RWPE1 (cell line): ENCODE measurements around the gene RPS6KB2.

Experiments
- CTCF ChIA-PET: fragments of 350-600 bp; sonication (Branson Sonifier 250); formaldehyde crosslinking; extraction: SDS; loops from one replicate; lab custom pipeline; 2021; lab: Yijun Ruan, JAX
- POLR2A ChIA-PET: fragments of 400-600 bp; formaldehyde crosslinking; extraction: SDS; loops from one replicate; lab custom pipeline; 2020; ENCODE audit warnings: antibody characterized with exemption; ENCODE audit not compliant: low non-redundant PET; lab: Yijun Ruan, JAX
- DNase-seq: peaks from one replicate; pipeline ENCODE4 v3.0.0; 2012; ENCODE audit warnings: low spot score
- H3K27ac ChIP-seq: fragments of 450-650 bp; 2 replicates; pipeline ENCODE4 v1.5.1; 2017
- TF ChIP-seq, protein P1 (sequence below): fragments of 450-650 bp; conservative IDR thresholded peaks from 2 replicates; pipeline ENCODE4 v1.5.1; 2017; ENCODE audit warnings: low read depth, mild to moderate bottlenecking

RPS6KB2 gene

DNA sequence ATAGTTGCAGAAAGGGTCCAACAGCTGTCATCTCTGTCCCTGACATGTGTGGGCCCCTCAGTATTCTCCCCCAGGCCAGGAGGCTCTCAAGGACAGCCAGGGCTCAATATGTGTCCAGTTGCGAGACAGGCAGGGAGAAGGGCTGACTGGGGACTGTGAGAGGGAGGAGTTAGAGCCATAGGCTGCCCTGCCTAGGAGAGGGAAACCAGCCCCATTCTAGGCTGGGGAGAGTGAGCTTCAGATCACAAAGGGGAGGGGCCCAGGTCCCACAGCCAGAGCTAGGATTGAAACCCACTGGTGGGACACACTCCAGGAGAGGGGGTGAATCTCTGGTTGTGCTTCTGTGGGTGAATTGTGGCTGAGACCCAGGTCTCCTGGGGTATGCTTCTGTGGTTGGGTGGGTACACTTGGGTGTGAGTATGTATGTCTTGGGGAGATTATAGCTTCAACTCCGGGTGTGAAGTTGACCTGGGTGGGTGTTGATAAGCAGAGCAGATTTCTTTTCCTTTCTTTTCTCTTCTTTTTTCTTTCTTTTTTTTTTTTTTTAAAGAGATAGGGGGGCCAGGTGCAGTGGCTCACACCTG is 14.9 kb upstream of the RPS6KB2 start:
- TF ChIP-seq, protein P1, sequence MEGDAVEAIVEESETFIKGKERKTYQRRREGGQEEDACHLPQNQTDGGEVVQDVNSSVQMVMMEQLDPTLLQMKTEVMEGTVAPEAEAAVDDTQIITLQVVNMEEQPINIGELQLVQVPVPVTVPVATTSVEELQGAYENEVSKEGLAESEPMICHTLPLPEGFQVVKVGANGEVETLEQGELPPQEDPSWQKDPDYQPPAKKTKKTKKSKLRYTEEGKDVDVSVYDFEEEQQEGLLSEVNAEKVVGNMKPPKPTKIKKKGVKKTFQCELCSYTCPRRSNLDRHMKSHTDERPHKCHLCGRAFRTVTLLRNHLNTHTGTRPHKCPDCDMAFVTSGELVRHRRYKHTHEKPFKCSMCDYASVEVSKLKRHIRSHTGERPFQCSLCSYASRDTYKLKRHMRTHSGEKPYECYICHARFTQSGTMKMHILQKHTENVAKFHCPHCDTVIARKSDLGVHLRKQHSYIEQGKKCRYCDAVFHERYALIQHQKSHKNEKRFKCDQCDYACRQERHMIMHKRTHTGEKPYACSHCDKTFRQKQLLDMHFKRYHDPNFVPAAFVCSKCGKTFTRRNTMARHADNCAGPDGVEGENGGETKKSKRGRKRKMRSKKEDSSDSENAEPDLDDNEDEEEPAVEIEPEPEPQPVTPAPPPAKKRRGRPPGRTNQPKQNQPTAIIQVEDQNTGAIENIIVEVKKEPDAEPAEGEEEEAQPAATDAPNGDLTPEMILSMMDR: no peak
- H3K27ac ChIP-seq: no peak overlapping the region
- POLR2A ChIA-PET: interaction anchor here (0.8 kb wide), 1 partner anchor 12 kb away, joined by 3 read pairs; the partner anchor contains the start of gene PPP1CA
- CTCF ChIA-PET: interaction anchor here (0.5 kb wide), 1 partner anchor 11 kb away, joined by 5 read pairs; no protein-coding TSS in a partner anchor
- DNase-seq: no peak

DNA sequence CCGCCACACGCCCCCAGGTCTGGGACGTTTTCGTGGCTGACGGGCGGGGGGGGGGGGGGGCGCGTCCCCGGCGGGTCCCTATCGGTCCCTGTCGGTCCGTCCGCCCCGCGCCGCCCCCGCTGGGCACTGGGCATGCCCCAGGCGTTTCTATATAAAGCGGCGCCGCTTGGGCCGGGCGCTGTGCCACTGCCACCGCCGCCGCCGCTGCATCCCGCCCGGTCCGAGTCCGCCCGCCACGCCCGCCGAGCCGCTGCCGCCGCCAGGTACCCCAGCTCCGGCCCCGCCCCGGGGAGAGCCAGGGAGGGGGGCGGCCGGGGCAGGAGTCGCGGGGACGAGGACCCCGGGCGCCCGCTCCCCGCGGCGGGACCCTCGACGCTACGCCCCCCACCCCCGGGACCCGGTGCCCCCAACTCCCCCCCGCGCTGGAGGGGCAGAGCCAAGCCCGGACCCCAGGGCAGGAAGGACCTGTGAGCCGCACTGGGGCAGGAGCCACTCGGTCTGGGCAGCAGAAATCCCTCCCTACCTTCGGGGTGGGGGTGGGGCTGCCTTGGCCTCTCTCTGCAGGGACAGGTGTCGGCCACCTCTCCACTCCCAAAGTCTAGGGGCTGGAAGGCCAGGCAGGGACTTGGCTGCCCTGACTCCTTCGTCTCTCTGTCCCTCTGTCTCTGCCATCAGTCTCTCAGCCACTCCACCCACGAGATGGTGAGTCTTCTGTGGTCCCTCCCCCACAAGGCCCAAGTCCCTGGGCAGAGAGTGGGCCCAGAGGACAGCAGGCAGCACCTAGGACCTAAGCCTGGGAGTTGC is 12.6 kb upstream of the RPS6KB2 start, which contains the start of gene CARNS1:
CARNS1 (plus strand) TSS at position 178 of the 804 bp plus-strand sequence; CDS start at position 700, 522 bp downstream.
- ChIA-PET POLR2A (no interaction called here), CTCF (interaction anchor here (0.5 kb wide), 1 partner anchor 36 kb away, joined by 3 read pairs; no protein-coding TSS in a partner anchor)
- DNase-seq: no peak
- TF ChIP-seq, protein P1: no peak
- H3K27ac ChIP-seq: peak within 1 kb of the TSS; percentile 83

DNA sequence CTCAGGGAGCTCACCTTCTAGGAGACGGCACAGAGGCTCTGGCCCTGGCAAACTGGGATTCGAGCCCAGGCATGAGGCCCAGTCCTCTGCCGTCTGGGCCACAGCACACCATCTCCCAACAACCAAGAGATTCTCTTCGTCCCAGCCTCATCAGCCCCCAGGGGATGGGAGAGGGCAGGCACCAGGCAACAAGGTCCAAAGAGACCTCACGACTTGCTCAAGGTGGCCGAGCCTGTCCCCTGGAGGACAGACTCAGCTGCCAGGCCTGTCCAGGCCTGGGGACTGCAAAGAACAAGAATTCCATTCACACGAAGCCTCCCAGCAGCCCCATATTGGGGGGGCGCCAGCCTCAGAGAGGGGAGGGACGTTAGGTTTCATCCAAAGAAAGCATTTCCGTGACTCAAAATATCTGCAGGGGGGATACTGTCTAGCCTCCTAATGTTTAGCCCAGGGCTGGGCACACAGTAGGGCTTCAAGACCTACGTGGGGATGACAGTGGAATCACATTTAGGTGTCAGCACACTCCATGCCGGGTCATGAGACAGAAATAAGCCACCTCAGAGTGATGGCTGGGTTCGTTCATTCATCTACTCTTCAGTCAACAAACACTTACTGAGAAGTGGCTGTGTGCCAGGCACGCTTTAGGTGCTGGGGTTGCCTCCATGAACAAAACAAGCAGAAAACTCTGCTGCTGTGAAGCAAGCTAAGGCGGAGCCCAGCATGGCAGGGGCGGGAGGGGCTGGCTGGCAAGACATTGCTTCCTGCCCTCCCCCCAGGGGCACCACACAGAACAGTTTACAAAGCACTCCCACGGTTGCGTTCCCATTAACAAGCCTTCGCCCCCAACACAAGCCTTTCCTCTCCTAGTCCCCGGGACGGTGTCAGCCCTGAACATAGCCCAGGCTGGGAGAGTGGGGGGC is 11.6 kb upstream of the RPS6KB2 start:
- no peak for DNase-seq
- TF ChIP-seq, protein P1: no peak
- POLR2A ChIA-PET: interaction anchor here (1.8 kb wide), 1 partner anchor 15 kb away, joined by 4 read pairs; the partner anchor contains the start of gene PPP1CA
- H3K27ac ChIP-seq: peak overlapping the region; percentile 83
- CTCF ChIA-PET: interaction anchor here (0.5 to 1.0 kb wide), 3 partner anchors 15 to 46 kb away, joined by 3 read pairs; partner anchors contain the start of gene PPP1CA

DNA sequence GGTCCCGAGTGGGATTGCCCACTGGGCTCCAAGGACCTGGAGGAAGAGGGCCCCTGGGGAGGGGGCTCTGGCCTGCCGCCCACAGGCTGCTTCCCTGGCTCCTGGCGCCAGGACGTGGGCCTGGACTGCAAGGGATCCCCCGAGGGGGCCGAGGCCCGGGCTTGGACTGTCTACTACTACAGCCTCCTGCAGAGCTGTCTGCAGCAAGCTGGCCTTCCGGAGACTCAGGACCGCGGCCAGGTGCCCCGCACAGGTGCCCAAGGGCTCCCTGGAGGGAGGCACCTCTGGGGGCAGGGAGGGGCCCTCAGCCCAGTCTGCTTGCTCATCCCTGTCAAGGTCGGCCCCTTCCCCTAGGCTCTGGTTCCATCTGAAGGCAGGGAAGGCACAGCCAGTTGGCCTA is 10.9 kb upstream of the RPS6KB2 start:
- H3K27ac ChIP-seq: peak overlapping the region; percentile 83
- ChIA-PET POLR2A (interaction anchor here (1.8 kb wide), 1 partner anchor 16 kb away, joined by 4 read pairs; the partner anchor contains the start of gene PPP1CA), CTCF (interaction anchor here (0.6 kb wide), 2 partner anchors 45 to 148 kb away, joined by 3 to 4 read pairs; no protein-coding TSS in a partner anchor)

DNA sequence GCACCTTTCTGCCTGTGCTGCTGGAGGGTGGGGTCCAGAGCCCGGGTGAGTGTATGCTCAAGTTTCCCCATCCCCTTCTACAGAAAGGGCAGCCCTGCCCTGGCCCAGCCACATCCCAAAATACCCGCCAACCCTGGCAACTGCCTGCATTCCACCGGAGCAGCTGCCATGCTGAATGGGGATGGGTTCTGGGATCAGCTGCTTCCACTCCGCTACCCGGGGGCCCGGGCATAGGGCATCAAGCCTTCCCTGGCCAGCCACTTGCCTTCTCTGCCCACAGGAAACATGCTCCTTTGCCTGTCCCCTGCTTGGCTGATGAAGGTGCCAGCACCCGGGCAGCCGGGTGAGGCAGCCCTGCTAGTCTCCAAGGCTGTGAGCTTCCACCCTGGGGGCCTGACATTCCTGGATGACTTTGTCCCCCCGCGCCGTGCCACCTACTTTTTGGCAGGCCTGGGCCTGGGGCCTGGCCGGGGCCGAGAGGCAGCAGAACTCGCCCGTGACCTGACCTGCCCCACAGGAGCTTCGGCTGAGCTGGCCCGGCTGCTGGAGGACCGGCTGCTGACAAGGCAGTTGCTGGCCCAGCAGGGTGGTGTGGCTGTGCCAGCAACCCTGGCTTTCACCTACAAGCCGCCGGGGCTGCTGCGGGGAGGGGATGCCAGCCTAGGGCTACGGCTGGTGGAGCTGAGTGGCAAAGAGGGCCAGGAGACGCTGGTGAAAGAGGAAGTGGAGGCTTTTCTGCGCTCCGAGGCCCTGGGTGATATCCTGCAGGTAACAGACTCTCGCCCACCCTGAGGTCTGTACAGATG is 9.6 kb upstream of the RPS6KB2 start:
- TF ChIP-seq, protein P1: no peak
- POLR2A ChIA-PET: interaction anchor here (1.8 kb wide), 1 partner anchor 17 kb away, joined by 4 read pairs; the partner anchor contains the start of gene PPP1CA
- H3K27ac ChIP-seq: peak overlapping the region; percentile 83
- DNase-seq: no peak
- CTCF ChIA-PET: interaction anchor here (0.6 to 1.2 kb wide), 2 partner anchors 17 to 19 kb away, joined by 4 read pairs; partner anchors contain the start of gene PPP1CA

More for the DNA sequence above, 10.9 kb upstream of the RPS6KB2 start:
- TF ChIP-seq, protein P1: no peak
- no peak for DNase-seq
